HepG2 (cell line): ENCODE results near the gene TROAP. TPM values are rescaled to one million over a fixed set of nuclear protein-coding genes. Genes with fewer than 3 reads are reported as not detected.

Experiments
- AGO1 ChIP-seq: fragments of 200-400 bp; formaldehyde crosslinking; IDR thresholded peaks from 2 replicates; pipeline ENCODE4 v1.6.1; 2017; ENCODE audit warnings: mild to moderate bottlenecking, low read depth, low read length, moderate library complexity; ENCODE audit not compliant: poor library complexity, severe bottlenecking
- HNF4A ChIP-seq: sonication (generic); formaldehyde crosslinking; IDR thresholded peaks from 2 replicates; pipeline ENCODE4 v1.4.0; 2020; ENCODE audit warnings: missing genetic modification reagents
- HOXA7 ChIP-seq: sonication (generic); formaldehyde crosslinking; IDR thresholded peaks from 2 replicates; pipeline ENCODE4 v1.8.1; 2022; ENCODE audit warnings: mild to moderate bottlenecking, missing genetic modification reagents, moderate library complexity
- SMAD3 ChIP-seq: sonication (generic); formaldehyde crosslinking; IDR thresholded peaks from 2 replicates; pipeline ENCODE4 v1.4.0; 2020; ENCODE audit warnings: missing genetic modification reagents
- ZFP62 ChIP-seq: sonication (generic); formaldehyde crosslinking; IDR thresholded peaks from 2 replicates; pipeline ENCODE4 v1.4.0; 2020; ENCODE audit warnings: missing genetic modification reagents
- ZNF256 ChIP-seq: sonication (generic); formaldehyde crosslinking; conservative IDR thresholded peaks from 2 replicates; pipeline ENCODE4 v1.4.0; 2020; ENCODE audit warnings: missing genetic modification reagents
- polyA plus RNA-seq, 8 experiments: library from polyadenylated mRNA; depleted of rRNA in 3 of 8; stranded (reverse) in 7 of 8; unstranded in 1 of 8; fragments of >200 nt; fragmentation: Illumina TruSeq in 4 of 8; extraction: Trizol in 4 of 8; gene quantifications; 2 replicates each; pipeline versions ENCODE4 v1.2.1 to v1.2.3, GENCODE V29; 2011 to 2016; ENCODE audit warnings: low read depth in 4 of 8, missing spikeins in 1 of 8, mixed read lengths in 1 of 8; ENCODE audit not compliant: insufficient read depth in 1 of 8
- total RNA-seq, 5 experiments: library from RNA; depleted of rRNA; stranded (reverse); fragments of >200 nt; fragmentation: Illumina TruSeq; extraction: Trizol; gene quantifications; 2 replicates each; pipeline ENCODE4 v1.2.3, GENCODE V29; 2016; ENCODE audit warnings: low read depth in 1 of 5
- TF ChIP-seq, protein P1 (sequence below): sonication (generic); formaldehyde crosslinking; IDR thresholded peaks from 2 replicates; pipeline ENCODE4 v1.9.0; 2021; ENCODE audit warnings: missing genetic modification reagents, borderline replicate concordance
- TF ChIP-seq, protein P2 (sequence below): sonication (generic); formaldehyde crosslinking; IDR thresholded peaks from 2 replicates; pipeline ENCODE4 v1.4.0; 2020; ENCODE audit warnings: missing genetic modification reagents
- TF ChIP-seq, protein P3 (sequence below): sonication (generic); formaldehyde crosslinking; IDR thresholded peaks from 2 replicates; pipeline ENCODE4 v1.5.1; 2020; ENCODE audit warnings: mild to moderate bottlenecking, missing genetic modification reagents, borderline replicate concordance
- TF ChIP-seq, protein P4 (sequence below): sonication (generic); formaldehyde crosslinking; IDR thresholded peaks from 2 replicates; pipeline ENCODE4 v1.5.0; 2020; ENCODE audit warnings: mild to moderate bottlenecking, missing genetic modification reagents
- TF ChIP-seq, protein P5 (sequence below): sonication (generic); formaldehyde crosslinking; conservative IDR thresholded peaks from 2 replicates; pipeline ENCODE4 v1.4.0; 2020; ENCODE audit warnings: missing genetic modification reagents
- TF ChIP-seq, protein P6 (sequence below): sonication (generic); formaldehyde crosslinking; IDR thresholded peaks from 2 replicates; pipeline ENCODE4 v1.4.0; 2020; ENCODE audit warnings: missing genetic modification reagents
- TF ChIP-seq, protein P7 (sequence below): sonication (generic); formaldehyde crosslinking; IDR thresholded peaks from 2 replicates; pipeline ENCODE4 v1.5.0; 2020; ENCODE audit warnings: missing genetic modification reagents, mild to moderate bottlenecking, borderline replicate concordance

The TROAP gene
- total and polyA plus RNA-seq, 2 of the 13 experiments (the other 11 are each of a cell fraction or from before 2014, with no cell fraction given) = 22.5 to 30.9 TPM

DNA sequence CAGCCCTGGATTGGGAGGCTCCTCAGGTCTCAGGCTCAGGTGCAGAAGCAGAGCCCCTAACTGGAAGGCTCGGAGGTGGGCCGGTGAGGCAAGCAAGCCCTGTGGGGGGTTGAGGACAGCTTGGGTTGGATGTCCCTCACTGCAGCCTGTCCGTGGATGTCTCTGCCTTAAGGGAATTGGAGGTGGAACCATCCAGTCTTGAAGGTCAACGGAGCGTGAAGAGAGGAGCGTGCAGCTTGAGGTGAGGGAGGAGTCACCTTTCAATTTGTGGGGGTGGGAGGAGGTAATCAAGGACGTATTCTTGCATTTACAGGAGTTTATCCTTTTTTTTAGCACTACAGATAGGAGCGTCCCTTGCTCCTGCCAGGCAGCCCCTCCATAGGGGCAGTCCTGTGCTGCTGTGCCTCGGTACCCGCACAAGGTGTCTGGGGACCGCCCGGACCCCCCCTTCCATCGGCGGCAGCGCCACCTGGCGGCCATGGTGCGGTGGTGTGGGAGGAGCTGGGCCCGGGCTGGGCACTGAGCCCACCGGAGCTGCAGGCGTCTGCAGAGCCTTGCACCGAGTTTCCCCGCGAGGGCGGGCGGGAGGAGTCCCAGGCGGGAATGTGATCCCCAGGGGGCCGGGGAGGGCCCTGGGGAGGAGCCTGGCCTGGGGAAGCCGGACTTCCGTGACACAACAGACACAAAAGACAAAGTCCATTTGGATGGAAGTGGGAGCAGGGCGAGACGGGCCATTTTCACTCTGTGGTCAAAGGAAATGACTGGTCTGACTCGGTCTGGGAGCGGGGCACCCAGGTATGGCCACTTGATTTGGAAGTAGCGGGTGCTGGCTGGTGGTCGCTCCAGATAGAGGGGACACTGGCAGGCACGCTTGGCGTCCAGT is 24.5 kb downstream of the TROAP start (continued):
- TF ChIP-seq AGO1 = peak; percentile 27
- 0 out of 2 replicates have a peak, but pooled peaks have one; percentile 80 for TF ChIP-seq ZNF256 (CRISPR knock-in tag)
- TF ChIP-seq, protein P1, sequence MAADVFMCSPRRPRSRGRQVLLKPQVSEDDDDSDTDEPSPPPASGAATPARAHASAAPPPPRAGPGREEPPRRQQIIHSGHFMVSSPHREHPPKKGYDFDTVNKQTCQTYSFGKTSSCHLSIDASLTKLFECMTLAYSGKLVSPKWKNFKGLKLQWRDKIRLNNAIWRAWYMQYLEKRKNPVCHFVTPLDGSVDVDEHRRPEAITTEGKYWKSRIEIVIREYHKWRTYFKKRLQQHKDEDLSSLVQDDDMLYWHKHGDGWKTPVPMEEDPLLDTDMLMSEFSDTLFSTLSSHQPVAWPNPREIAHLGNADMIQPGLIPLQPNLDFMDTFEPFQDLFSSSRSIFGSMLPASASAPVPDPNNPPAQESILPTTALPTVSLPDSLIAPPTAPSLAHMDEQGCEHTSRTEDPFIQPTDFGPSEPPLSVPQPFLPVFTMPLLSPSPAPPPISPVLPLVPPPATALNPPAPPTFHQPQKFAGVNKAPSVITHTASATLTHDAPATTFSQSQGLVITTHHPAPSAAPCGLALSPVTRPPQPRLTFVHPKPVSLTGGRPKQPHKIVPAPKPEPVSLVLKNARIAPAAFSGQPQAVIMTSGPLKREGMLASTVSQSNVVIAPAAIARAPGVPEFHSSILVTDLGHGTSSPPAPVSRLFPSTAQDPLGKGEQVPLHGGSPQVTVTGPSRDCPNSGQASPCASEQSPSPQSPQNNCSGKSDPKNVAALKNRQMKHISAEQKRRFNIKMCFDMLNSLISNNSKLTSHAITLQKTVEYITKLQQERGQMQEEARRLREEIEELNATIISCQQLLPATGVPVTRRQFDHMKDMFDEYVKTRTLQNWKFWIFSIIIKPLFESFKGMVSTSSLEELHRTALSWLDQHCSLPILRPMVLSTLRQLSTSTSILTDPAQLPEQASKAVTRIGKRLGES (CRISPR knock-in tag) = no peak
- TF ChIP-seq, protein P2, sequence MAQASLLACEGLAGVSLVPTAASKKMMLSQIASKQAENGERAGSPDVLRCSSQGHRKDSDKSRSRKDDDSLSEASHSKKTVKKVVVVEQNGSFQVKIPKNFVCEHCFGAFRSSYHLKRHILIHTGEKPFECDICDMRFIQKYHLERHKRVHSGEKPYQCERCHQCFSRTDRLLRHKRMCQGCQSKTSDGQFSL (CRISPR knock-in tag) = peak; percentile 99
- TF ChIP-seq, protein P3, sequence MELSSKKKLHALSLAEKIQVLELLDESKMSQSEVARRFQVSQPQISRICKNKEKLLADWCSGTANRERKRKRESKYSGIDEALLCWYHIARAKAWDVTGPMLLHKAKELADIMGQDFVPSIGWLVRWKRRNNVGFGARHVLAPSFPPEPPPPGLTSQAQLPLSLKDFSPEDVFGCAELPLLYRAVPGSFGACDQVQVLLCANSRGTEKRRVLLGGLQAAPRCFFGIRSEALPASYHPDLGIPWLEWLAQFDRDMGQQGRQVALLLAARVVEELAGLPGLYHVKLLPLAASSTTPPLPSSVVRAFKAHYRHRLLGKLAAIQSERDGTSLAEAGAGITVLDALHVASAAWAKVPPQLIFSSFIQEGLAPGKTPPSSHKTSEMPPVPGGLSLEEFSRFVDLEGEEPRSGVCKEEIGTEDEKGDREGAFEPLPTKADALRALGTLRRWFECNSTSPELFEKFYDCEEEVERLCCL (CRISPR knock-in tag) = no peak
- TF ChIP-seq ZFP62 (CRISPR knock-in tag) = no peak
- TF ChIP-seq, protein P4, sequence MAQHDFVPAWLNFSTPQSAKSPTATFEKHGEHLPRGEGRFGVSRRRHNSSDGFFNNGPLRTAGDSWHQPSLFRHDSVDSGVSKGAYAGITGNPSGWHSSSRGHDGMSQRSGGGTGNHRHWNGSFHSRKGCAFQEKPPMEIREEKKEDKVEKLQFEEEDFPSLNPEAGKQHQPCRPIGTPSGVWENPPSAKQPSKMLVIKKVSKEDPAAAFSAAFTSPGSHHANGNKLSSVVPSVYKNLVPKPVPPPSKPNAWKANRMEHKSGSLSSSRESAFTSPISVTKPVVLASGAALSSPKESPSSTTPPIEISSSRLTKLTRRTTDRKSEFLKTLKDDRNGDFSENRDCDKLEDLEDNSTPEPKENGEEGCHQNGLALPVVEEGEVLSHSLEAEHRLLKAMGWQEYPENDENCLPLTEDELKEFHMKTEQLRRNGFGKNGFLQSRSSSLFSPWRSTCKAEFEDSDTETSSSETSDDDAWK = no peak
- no peak for TF ChIP-seq HOXA7 (CRISPR knock-in tag)
- TF ChIP-seq HNF4A = peak; percentile 96
- peak; percentile 69; the same call in 1 of the 2 replicates for TF ChIP-seq SMAD3 (CRISPR knock-in tag)
- TF ChIP-seq, protein P5, sequence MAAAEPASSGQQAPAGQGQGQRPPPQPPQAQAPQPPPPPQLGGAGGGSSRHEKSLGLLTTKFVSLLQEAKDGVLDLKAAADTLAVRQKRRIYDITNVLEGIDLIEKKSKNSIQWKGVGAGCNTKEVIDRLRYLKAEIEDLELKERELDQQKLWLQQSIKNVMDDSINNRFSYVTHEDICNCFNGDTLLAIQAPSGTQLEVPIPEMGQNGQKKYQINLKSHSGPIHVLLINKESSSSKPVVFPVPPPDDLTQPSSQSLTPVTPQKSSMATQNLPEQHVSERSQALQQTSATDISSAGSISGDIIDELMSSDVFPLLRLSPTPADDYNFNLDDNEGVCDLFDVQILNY (CRISPR knock-in tag) = no peak; the same call in 1 of the 2 replicates
- TF ChIP-seq, protein P6, sequence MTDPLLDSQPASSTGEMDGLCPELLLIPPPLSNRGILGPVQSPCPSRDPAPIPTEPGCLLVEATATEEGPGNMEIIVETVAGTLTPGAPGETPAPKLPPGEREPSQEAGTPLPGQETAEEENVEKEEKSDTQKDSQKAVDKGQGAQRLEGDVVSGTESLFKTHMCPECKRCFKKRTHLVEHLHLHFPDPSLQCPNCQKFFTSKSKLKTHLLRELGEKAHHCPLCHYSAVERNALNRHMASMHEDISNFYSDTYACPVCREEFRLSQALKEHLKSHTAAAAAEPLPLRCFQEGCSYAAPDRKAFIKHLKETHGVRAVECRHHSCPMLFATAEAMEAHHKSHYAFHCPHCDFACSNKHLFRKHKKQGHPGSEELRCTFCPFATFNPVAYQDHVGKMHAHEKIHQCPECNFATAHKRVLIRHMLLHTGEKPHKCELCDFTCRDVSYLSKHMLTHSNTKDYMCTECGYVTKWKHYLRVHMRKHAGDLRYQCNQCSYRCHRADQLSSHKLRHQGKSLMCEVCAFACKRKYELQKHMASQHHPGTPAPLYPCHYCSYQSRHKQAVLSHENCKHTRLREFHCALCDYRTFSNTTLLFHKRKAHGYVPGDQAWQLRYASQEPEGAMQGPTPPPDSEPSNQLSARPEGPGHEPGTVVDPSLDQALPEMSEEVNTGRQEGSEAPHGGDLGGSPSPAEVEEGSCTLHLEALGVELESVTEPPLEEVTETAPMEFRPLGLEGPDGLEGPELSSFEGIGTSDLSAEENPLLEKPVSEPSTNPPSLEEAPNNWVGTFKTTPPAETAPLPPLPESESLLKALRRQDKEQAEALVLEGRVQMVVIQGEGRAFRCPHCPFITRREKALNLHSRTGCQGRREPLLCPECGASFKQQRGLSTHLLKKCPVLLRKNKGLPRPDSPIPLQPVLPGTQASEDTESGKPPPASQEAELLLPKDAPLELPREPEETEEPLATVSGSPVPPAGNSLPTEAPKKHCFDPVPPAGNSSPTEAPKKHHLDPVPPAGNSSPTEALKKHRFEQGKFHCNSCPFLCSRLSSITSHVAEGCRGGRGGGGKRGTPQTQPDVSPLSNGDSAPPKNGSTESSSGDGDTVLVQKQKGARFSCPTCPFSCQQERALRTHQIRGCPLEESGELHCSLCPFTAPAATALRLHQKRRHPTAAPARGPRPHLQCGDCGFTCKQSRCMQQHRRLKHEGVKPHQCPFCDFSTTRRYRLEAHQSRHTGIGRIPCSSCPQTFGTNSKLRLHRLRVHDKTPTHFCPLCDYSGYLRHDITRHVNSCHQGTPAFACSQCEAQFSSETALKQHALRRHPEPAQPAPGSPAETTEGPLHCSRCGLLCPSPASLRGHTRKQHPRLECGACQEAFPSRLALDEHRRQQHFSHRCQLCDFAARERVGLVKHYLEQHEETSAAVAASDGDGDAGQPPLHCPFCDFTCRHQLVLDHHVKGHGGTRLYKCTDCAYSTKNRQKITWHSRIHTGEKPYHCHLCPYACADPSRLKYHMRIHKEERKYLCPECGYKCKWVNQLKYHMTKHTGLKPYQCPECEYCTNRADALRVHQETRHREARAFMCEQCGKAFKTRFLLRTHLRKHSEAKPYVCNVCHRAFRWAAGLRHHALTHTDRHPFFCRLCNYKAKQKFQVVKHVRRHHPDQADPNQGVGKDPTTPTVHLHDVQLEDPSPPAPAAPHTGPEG = peak; percentile 86
- TF ChIP-seq, protein P7, sequence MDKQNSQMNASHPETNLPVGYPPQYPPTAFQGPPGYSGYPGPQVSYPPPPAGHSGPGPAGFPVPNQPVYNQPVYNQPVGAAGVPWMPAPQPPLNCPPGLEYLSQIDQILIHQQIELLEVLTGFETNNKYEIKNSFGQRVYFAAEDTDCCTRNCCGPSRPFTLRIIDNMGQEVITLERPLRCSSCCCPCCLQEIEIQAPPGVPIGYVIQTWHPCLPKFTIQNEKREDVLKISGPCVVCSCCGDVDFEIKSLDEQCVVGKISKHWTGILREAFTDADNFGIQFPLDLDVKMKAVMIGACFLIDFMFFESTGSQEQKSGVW (CRISPR knock-in tag) = no peak
